AG09319 (cell line): ENCODE measurements around the gene LENEP.

ENCODE experiments used
- DNase-seq: peaks from one replicate; pipeline ENCODE4 v3.0.0-alpha.2; 2010; ENCODE audit warnings: low read depth; ENCODE audit errors: extremely low read depth
- CTCF ChIP-seq: IDR thresholded peaks from 2 replicates; pipeline ENCODE4 v1.5.1; 2011; ENCODE audit warnings: low read depth, mild to moderate bottlenecking, inconsistent platforms, low read length, moderate library complexity

Gene LENEP

GRCh38 chr1:154993572-154994268, at the start of gene LENEP:
TSS of gene LENEP (plus strand) at chr1:154993586. CDS start at chr1:154993608, 22 bp downstream.
- no peak for DNase-seq
- no peak for TF ChIP-seq CTCF

GRCh38 chr1:154943649-154944400, 49.6 kb upstream of the LENEP start:
- DNase-seq: no peak

GRCh38 chr1:154944401-154945159, 48.8 kb upstream of the LENEP start:
- DNase-seq: no peak
- no peak for TF ChIP-seq CTCF

More at GRCh38 chr1:154943649-154944400, 49.6 kb upstream of the LENEP start:
- peak; percentile 77 for TF ChIP-seq CTCF

GRCh38 chr1:154945160-154945961, 48.0 kb upstream of the LENEP start:
- no peak for TF ChIP-seq CTCF
- DNase-seq: no peak

- TF ChIP-seq CTCF: no peak
- no peak for DNase-seq
Measured at GRCh38 chr1:154945962-154946850, 47.2 kb upstream of the LENEP start.

- TF ChIP-seq CTCF: no peak
- DNase-seq: no peak
Measured at GRCh38 chr1:154948079-154948478, 45.3 kb upstream of the LENEP start.
